Thoracic aorta (tissue), 2 donors: Measurements from ENCODE around the gene SP7. TPM values are rescaled to one million over a fixed set of nuclear protein-coding genes. Genes with fewer than 3 reads are reported as not detected.
A peak's percentile ranks its signal among the peaks of the same experiment; 100 is the strongest.

ENCODE experiments used
- ATAC-seq: fragments of 150-250 bp; one replicate; pipeline ENCODE4 v1.8.0; 2017; ENCODE audit warnings: low read depth; ENCODE audit not compliant: insufficient number of reproducible peaks, low FRiP score
- DNase-seq: peaks from one replicate; pipeline ENCODE4 v3.0.0-alpha.2; 2020; ENCODE audit warnings: low spot score
- H3K27ac ChIP-seq, 2 donors: fragments of 200-600 bp; sonication (generic); 1 replicate in 1 of 2; 2 replicates in 1 of 2; pipeline ENCODE4 v1.5.1; 2016; ENCODE audit warnings: mild to moderate bottlenecking in 2 of 2, moderate library complexity in 2 of 2
- H3K27me3 ChIP-seq: fragments of 200-600 bp; sonication (generic); replicated peaks from 2 replicates; pipeline ENCODE4 v1.6.0; 2016; ENCODE audit warnings: mild to moderate bottlenecking; ENCODE audit not compliant: insufficient read depth
- H3K36me3 ChIP-seq: fragments of 200-600 bp; sonication (generic); one replicate; pipeline ENCODE4 v1.5.1; 2016
- H3K4me1 ChIP-seq, 2 donors: fragments of 200-600 bp; sonication (generic); 1 replicate in 1 of 2; 2 replicates in 1 of 2; pipeline versions ENCODE4 v1.5.1 to v1.6.0; 2016; ENCODE audit warnings: low read depth in 2 of 2, mild to moderate bottlenecking in 1 of 2; ENCODE audit not compliant: control insufficient read depth in 1 of 2
- H3K4me3 ChIP-seq: fragments of 200-600 bp; sonication (generic); 2 replicates; pipeline ENCODE4 v1.5.1; 2016; ENCODE audit warnings: mild to moderate bottlenecking
- H3K9me3 ChIP-seq: fragments of 200-600 bp; sonication (generic); 2 replicates; pipeline ENCODE4 v1.5.1; 2016
- total RNA-seq, 2 donors: library from RNA; depleted of rRNA; stranded (reverse); fragments of >200 nt; gene quantifications; one replicate each; pipeline versions ENCODE4 v1.1.0 to v1.2.3, GENCODE V29; 2016
- TF ChIP-seq, protein P1 (sequence below): fragments of 200-600 bp; sonication (generic); IDR thresholded peaks from one replicate; pipeline ENCODE4 v1.5.1; 2019; ENCODE audit warnings: antibody characterized with exemption

SP7 gene
- total RNA-seq, 2 donors from 2014 or later: not detected

DNA sequence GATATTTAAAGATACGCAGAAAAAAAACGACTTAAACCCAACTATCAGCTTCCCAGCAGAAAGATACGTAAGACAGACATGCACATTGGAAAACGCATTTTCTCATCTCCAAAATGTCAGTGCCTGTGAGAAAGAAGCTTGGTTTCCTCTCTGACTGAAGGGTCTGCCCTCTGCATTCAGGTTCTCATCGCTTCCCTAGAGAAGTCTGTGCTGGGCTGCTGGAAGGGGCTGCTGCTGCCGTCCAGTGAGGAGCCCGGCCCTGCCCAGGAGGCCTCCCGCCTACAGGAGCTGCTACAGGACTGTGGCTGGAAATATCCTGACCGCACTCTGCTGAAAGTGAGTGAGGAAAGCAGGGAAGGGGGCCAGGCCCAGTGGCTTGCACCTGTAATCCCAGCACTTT is 45.5 kb downstream of the SP7 start:
- H3K4me1 ChIP-seq: peaks cover 3 to 19% of the 10 kb centered on the region in 2 donors
- ATAC-seq (no peak), DNase-seq (no peak)
- no peaks in the 10 kb centered on the region for H3K9me3 ChIP-seq
- TF ChIP-seq, protein P1, sequence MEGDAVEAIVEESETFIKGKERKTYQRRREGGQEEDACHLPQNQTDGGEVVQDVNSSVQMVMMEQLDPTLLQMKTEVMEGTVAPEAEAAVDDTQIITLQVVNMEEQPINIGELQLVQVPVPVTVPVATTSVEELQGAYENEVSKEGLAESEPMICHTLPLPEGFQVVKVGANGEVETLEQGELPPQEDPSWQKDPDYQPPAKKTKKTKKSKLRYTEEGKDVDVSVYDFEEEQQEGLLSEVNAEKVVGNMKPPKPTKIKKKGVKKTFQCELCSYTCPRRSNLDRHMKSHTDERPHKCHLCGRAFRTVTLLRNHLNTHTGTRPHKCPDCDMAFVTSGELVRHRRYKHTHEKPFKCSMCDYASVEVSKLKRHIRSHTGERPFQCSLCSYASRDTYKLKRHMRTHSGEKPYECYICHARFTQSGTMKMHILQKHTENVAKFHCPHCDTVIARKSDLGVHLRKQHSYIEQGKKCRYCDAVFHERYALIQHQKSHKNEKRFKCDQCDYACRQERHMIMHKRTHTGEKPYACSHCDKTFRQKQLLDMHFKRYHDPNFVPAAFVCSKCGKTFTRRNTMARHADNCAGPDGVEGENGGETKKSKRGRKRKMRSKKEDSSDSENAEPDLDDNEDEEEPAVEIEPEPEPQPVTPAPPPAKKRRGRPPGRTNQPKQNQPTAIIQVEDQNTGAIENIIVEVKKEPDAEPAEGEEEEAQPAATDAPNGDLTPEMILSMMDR: no peak
- H3K27ac ChIP-seq: no peak overlapping the region
- H3K4me3 ChIP-seq: no peak overlapping the region
- no peaks in the 10 kb centered on the region for H3K36me3 ChIP-seq
- no peaks in the 10 kb centered on the region for H3K27me3 ChIP-seq

DNA sequence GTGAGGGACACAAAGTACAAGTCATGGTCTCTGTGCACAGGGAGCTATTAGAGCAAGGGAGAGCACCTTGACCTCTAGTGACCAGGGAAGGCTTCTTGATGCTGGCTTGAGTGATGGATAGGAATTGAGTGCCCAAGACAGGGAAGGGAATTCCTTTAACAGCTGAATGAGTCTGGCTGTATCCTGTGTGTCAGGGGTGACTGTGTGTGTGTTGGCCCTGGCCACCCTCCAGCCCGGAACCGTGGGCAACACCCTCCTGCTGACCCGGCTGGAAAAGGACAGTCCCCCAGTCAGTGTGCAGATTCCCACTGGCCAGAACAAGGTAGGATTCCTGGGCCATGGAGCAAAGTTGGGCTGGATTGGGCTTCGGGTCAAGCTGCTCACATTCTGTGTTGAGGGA is 46.3 kb downstream of the SP7 start:
- no peak for ATAC-seq
- TF ChIP-seq, protein P1: no peak
- no peak overlapping the region for H3K4me3 ChIP-seq
- no peak for DNase-seq
- peaks cover 3 to 17% of the 10 kb centered on the region in 2 donors for H3K4me1 ChIP-seq
- H3K9me3 ChIP-seq: no peaks in the 10 kb centered on the region
- no peak overlapping the region for H3K27ac ChIP-seq
- H3K27me3 ChIP-seq: no peaks in the 10 kb centered on the region
- no peaks in the 10 kb centered on the region for H3K36me3 ChIP-seq

DNA sequence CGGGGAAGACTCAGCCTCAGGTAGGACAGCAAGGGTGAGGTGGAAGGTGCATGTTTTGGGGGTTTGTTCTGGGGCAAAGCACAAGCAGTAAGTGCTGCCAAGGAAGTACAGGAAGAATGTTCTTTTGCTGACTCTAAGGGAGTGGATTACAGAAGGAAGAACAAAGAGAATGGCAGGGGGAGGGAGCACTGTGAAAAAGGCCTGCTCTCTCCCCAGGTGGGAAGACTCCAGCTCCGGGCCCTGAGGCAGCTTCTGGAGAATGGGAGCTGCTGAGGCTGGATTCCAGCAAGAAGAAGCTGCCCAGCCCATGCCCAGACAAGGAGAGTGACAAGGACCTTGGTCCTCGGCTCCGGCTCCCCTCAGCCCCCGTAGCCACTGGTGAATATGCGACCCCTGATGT is 47.8 kb downstream of the SP7 start:
- ATAC-seq (no peak), DNase-seq (no peak)
- Histone ChIP-seq H3K4me3 (no peak overlapping the region), H3K9me3 (no peaks in the 10 kb centered on the region), H3K27me3 (no peaks in the 10 kb centered on the region), H3K36me3 (no peaks in the 10 kb centered on the region), H3K27ac (no peak overlapping the region), H3K4me1 (peaks cover 0 to 9% of the 10 kb centered on the region in 2 donors)
- TF ChIP-seq, protein P1: no peak

DNA sequence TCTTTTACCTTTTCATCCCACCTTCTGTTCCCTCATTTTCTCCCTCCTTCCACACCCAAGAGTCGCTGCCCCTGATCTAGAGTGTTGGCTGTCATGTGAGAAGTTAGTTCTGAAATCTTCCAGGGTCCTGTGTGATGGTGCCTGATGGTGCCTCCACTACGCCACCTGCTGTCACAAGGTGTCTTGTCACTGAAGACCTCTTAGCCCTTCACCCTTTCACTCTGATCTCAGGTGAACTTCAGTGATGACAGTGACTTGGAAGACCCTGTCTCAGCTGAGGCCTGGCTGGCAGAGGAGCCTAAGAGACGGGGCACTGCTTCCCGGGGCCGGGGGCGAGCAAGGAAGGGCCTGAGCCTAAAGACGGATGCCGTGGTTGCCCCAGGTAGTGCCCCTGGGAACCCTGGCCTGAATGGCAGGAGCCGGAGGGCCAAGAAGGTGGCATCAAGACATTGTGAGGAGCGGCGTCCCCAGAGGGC is 48.4 kb downstream of the SP7 start:
- H3K4me1 ChIP-seq: peaks cover 0 to 9% of the 10 kb centered on the region in 2 donors
- no peak overlapping the region for H3K4me3 ChIP-seq
- ATAC-seq (no peak), DNase-seq (no peak)
- no peaks in the 10 kb centered on the region for H3K36me3 ChIP-seq
- TF ChIP-seq, protein P1: peak; percentile 51
- no peak overlapping the region for H3K27ac ChIP-seq
- H3K9me3 ChIP-seq: no peaks in the 10 kb centered on the region
- no peaks in the 10 kb centered on the region for H3K27me3 ChIP-seq

DNA sequence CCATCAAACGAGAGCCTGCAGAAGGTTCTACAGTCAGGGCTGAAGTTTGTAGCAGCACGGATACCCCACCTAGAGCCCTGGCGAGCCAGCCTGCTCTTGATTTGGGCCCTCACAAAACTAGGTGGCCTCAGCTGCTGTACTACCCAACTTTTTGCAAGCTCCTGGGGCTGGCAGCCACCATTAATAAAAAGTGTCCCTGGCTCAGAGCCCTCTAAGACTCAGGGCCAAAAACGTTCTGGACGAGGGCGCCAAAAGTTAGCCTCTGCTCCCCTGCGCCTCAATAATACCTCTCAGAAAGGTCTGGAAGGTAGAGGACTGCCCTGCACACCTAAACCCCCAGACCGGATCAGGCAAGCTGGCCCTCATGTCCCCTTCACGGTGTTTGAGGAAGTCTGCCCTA is 49.7 kb downstream of the SP7 start:
- no peak for ATAC-seq

More for the DNA sequence above, 49.7 kb downstream of the SP7 start:
- Histone ChIP-seq H3K9me3 (no peaks in the 10 kb centered on the region), H3K4me3 (no peak overlapping the region), H3K27me3 (no peaks in the 10 kb centered on the region), H3K4me1 (peaks cover 0 to 9% of the 10 kb centered on the region in 2 donors), H3K27ac (no peak overlapping the region), H3K36me3 (no peaks in the 10 kb centered on the region)
- TF ChIP-seq, protein P1: no peak
- DNase-seq: no peak
